ENCODE data around the gene BRIP1.

The BRIP1 gene

DNA sequence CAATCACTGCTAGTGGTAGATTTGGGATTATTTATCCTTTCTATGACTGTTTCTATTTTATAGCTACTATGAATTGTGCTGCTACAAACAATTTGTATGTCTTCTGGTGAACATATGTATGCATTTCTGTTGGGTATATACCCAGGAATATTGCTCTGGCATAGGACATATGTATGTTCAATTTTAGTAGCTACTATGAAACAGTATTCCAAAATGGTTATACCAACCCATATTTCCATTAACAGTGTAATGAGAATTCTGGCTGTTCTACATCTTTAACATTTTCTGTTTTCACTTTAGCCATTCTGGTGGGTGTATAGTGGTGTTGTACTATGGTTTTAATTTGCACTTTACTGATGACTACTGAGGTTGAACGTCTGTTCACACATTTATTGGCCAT is 214.7 kb downstream of the BRIP1 start:
- DNase-seq = no peak

DNA sequence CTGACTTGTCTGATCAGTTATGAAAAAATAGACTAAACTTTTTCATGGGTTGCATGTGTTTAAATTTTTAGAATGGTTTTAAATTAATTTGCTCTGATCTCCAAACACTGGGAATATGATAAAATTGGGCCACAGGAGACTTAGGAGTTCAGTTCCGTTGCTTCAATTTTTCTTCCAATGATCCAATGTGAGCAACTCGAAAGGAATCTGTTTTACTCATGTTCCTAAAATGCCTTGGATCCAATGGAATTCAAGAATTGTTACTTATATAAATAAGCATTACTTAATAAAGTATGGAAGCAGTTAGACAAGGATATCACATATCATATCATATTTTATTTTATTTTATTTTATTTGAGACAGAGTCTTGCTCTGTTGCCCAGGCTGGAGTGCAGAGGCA is 216.3 kb downstream of the BRIP1 start:
- no peak for DNase-seq

DNA sequence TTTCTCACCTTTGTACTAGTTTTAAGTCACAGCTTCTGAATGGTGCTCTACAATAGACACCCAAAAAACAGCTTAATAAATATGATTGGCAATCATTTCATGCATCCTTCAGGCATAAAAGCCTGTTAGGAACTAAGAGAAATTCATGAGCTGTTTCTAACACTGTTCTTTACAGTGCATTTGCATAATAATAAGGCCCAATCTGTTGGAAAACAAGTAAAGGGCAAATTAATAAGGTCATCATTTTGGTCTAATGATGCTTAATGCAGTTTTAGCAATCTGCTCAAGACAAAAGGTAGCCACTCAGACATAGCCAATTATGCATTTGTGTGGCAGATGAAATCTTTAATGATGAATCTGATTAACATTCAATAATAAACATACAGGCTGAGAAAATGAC is 216.8 kb downstream of the BRIP1 start:
- DNase-seq = no peak

DNA sequence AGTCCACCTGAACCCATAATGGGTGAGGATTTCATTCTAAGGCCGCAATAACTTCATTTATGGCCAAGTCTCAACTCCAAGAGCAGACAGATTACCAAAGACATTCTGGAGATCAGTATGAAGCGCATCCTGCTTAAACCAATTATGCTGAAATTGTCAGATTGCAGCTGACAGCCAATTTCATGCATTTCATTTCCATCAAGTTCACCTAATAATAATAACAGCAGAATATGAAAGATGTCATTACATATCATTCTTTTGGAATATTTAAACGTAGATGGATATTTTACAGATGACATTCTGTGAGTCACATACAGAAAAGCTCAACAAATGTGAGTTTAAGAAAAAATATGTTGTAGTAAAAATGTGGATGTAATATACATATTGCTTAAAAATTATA is 217.4 kb downstream of the BRIP1 start:
- DNase-seq = no peak

DNA sequence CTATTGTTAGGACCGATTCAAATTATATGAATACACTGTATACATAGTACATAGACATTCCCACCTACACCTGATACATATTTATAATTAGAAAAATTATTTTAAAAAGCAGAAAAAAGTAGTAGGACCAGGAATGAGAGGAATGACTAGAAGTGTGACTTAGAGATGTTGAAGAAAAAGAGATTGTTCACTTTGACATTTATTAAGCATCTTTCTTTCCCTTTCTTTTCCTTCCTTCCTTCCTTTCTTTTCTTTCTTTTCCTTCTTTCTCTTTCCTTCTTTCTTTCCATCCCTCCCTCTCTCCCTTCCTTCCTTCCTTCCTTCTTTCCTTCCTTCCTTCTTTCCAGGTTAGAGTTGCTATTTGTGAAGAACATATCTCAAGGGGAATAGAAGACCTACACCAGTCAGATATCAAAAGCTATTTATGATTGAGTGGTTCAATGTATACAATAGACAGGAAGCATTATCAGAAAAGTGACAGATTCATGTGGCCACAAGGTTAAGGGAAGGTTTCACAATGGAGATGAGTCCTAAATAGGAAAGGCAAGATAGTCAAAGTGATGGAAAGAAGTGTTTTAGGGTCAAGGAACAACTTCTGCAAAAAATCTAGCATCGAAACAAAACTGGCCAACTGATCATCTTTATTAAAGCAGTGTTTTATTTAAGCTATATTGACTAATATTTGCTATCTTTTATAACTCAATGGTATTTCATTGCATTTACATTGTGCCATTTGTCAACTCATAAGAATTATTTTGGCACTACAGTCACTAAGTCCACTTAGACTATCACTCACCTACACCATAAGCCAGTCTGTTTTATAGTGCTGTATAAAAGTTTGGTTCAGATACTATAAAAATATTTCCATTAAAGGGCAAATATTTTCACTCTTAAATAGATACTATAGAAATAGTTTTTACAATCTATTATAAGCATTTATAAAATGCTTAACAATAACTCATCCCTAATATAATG is 218.2 kb downstream of the BRIP1 start:
- DNase-seq = no peak

DNA sequence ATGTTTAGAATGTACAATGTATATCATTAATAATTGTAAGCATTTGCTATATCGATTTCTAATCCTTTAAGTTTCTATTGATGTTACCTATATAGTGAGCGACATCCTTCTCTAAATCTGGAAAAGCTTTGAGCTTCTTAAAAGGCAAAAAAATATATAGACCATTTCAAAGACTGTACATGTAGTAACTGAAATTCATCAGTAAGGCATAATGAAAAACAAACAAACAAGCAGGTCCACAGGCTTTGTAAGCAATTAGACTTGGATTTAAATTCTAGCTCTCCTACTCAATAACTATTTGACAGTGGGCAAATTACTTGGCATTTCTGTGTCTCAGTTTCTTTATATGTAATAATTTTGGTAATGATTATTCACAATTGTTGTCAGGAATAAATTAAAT is 220.6 kb downstream of the BRIP1 start:
- no peak for DNase-seq

DNA sequence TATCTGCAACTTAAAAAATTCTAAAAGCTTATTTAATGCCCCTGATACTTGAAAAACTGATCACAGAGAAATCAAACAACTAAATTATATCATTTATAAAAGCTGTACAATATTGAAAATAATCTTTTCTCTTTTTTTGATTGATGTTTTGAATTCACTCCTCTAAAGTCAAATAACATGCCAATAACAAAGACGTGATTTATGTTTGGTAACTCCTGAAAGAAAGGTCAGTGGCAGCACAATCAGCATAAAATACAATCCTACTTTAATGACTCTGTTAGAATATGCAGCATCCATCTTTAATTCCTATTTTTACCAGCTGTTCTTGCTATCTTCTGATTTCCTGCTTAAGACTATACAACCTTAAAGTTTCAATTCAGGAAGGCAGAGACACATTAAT is 221.6 kb downstream of the BRIP1 start:
- no peak for DNase-seq

DNA sequence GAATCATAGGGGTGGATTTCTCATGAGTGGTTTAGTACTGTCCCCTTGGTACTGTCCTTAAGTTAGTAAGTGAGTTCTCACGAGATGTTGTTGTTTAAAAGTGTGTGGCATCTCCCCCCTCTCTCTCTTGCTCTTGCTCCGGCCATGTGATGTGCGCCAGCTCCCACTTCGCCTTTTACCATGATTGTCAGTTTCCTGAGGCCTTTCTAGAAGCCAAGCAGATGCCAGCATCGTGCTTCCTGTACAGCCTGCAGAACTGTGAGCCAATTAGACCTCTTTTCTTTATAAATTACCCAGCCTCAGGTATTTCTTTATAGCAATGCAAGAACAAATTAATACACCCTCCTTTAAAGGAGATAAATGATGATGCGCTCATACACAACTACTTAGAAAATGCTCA is 222.2 kb downstream of the BRIP1 start:
- DNase-seq = no peak

DNA sequence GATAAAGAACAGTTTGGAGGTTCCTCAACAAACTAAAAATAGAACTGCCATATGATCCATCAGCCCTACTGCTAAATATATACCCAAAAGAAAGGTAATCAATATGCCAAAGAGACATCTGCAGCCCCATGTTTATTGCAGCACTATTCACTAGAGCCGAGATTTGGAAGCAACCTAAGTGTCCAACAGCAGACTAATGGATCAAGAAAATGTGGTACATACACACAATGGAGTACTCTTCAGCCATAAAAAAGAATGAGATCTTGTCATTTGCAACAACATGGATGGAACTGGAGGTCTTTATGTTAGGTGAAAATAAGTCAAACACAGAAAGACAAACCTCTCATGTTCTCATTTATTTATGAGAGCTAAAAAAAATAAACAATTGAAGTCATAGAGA is 223.5 kb downstream of the BRIP1 start:
- no peak for DNase-seq

DNA sequence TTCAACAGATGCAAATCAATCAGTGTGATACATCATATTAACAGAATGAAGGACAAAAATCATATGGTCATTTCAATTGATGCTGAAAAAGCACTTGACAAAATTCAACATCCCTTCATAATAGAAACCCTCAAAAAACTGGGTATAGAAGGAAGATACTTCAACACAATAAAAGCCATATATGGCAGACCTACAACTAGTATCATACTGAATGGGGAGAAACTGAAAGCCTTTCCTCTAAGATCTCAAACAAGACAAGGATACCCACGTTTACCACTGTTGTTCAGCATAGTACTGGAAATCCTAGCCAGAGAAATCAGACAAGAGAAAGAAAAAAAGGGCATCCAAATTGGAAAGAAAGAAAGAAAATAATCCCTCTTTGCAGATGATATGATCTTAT is 225.2 kb downstream of the BRIP1 start:
- DNase-seq = no peak

DNA sequence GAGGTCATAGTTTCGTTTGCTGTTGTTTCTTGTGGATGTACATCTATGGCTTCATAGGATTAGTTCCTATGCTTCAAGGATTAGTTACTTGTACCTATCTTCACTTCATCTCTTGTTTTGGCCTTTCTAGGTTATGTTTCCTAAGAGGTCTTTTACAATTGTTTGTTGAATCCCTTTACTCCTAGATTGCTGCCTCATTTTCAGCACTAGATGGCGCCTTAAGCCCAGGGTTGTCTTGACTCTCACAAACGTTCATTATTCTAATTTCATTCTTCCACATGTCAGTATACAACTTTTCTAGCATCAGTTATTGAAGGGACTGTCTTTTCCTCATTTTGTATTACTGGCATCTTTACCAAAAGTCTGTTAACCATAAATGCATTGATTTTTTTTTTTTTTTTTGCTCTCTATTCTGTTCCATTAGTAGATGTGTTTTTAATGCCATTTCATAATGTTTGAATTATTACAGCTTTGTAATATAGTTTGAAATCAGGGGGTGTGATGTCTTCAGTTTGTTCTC is 227.4 kb downstream of the BRIP1 start:
- peak; percentile 33 for DNase-seq

DNA sequence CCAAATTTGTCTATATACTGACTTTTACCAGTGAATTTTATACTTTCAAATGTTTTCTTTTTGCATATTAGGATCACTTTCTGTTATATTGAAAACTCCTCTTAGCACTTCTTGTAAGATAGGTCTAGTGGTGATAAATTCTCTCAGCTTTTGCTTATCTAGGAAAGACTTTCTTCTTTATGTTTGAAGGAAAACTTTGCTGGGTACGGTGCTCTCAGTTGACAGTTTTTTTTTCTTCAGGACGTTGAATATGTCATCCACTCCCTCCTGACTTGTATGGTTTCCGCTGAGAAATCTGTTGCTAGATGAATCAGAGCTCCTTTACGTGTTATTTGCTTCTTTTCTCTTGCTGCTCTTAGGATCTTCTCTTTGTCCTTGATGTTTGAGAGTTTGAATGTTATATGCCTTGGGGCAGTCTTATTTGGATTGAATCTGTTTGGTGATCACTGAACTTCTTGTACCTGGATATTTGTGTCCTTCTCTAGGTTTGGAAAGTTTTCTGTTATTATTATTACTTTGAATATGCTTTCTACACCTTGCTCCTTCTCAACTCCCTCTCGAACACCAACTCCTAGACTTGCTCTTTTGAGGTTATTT is 228.3 kb downstream of the BRIP1 start:
- DNase-seq = no peak

DNA sequence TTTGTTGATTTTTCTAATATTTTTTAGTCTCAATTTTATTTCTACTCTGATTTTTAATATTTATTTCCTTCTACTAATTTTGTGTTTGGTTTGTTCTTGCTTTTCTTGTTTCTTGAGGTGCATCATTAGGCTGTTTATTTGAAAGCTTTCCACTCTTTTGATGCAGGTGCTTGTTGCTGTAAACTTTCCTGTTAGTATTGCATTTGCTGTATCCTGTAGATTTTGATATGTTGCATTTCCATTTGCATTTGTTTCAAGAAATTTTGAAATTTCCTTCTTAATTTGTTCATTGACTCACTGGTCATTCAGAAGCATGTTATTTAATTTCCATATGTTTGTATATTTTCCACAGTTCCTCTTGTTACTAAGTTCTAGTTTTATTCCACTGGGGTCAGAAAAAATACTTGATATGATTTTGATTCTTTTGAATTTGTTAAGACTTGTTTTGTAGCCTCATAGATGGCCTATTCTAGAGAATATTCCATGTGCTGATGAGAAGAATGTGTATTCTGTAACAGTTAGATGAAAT is 229.3 kb downstream of the BRIP1 start:
- no peak for DNase-seq

DNA sequence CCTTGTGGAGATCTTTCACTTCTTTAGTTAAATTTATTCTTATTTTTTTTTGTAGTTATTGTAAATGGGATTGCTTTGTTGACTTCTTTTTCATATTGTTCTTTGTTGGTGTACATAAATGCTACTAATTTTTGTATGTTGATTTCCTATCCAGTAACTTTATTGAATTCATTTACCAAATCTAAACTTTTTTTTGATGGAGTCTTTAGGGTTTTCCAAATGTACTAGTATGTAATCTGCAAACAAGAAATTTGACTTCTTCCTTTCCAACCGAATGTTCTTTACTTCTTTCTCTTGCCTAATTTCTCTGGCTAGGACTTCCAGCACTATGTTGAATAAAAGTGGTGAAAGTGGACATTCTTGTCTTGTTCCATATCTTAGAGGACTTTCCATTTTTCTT is 230.5 kb downstream of the BRIP1 start:
- no peak for DNase-seq

DNA sequence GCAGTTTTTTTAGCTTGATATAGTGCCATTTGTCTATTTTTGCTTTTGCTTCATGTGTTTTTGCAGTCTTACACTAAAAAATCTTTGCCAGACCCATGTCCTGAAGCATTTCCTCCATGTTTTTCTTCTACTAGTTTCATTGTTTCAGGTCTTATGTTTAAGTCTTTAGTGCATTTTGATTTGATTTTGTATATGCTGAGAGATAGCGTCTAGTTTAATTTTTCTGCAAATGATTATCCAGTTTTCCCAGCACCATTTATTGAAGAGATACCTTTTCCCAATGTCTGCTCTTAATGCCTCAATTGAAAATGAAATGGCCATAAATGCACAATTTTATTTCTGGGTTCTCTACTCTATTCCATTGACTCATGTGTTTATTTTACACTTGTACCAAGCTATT is 231.5 kb downstream of the BRIP1 start:
- DNase-seq = no peak
